Activated T-helper 17 cell treated with anti-CD3 and anti-CD28 coated beads, Interleukin-2, amount 50 U/mL, for 72 hours (primary cell): ENCODE data around the gene TARDBP. TPM values are rescaled to one million over a fixed set of nuclear protein-coding genes. Genes with fewer than 3 reads are reported as not detected.
A peak's percentile ranks its signal among the peaks of the same experiment; 100 is the strongest.

Source experiments
- ATAC-seq: fragments of 150-1000 bp; cut with Tn5 transposase; replicated peaks from 2 replicates; pipeline ENCODE4 v1.10.0; 2021; ENCODE audit warnings: mild to moderate bottlenecking, moderate library complexity
- H3K27ac Mint-ChIP-seq: one replicate; pipeline ENCODE4 v1.8.0; 2022; ENCODE audit warnings: mixed read lengths
- H3K27me3 Mint-ChIP-seq: one replicate; pipeline ENCODE4 v1.8.0; 2022; ENCODE audit warnings: mixed read lengths
- H3K36me3 Mint-ChIP-seq: one replicate; pipeline ENCODE4 v1.8.0; 2022; ENCODE audit warnings: low read depth, mild to moderate bottlenecking, mixed read lengths
- H3K4me1 Mint-ChIP-seq: one replicate; pipeline ENCODE4 v1.8.0; 2022; ENCODE audit warnings: mixed read lengths
- H3K4me3 Mint-ChIP-seq: one replicate; pipeline ENCODE4 v1.8.0; 2022; ENCODE audit warnings: mild to moderate bottlenecking, mixed read lengths
- H3K9me3 Mint-ChIP-seq: one replicate; pipeline ENCODE4 v1.8.0; 2022; ENCODE audit warnings: mixed read lengths
- total RNA-seq, 2 donors: library from RNA; stranded (reverse); gene quantifications; one replicate each; pipeline ENCODE4 v1.2.3, GENCODE V29; 2022

TARDBP gene
- total RNA-seq, result 100 to 1,000 TPM; 120 to 186 TPM

- peak; percentile 92 for ATAC-seq
- H3K27ac Mint-ChIP-seq, result peak within 1 kb of the TSS; percentile 100
- H3K4me3 Mint-ChIP-seq, result peak within 1 kb of the TSS; percentile 94
- peaks cover 53% of the 10 kb centered on the region for H3K36me3 Mint-ChIP-seq
- no peaks in the 10 kb centered on the region for H3K27me3 Mint-ChIP-seq
- no peaks in the 10 kb centered on the region for H3K9me3 Mint-ChIP-seq
- no peaks in the 10 kb centered on the region for H3K4me1 Mint-ChIP-seq
These were observed at the start of gene TARDBP for GRCh38 chr1:11012260-11013159. TSS of gene TARDBP (plus strand) at chr1:11012654. CDS start at chr1:11013728, 1,074 bp downstream.

GRCh38 chr1:10965546-10966226 lies 46.8 kb upstream of the TARDBP start:
- peaks cover 6% of the 10 kb centered on the region for H3K4me1 Mint-ChIP-seq
- no peak overlapping the region for H3K4me3 Mint-ChIP-seq

GRCh38 chr1:10967090-10967489 lies 45.4 kb upstream of the TARDBP start:
- H3K27me3 Mint-ChIP-seq, result peaks cover 24% of the 10 kb centered on the region
- peaks cover 6% of the 10 kb centered on the region for H3K4me1 Mint-ChIP-seq
- ATAC-seq, result no peak
- H3K4me3 Mint-ChIP-seq, result no peak overlapping the region
- no peaks in the 10 kb centered on the region for H3K36me3 Mint-ChIP-seq
- no peak overlapping the region for H3K27ac Mint-ChIP-seq
- no peaks in the 10 kb centered on the region for H3K9me3 Mint-ChIP-seq

More at GRCh38 chr1:10965546-10966226, 46.8 kb upstream of the TARDBP start:
- H3K27ac Mint-ChIP-seq, result no peak overlapping the region
- no peaks in the 10 kb centered on the region for H3K9me3 Mint-ChIP-seq
- no peaks in the 10 kb centered on the region for H3K36me3 Mint-ChIP-seq
- H3K27me3 Mint-ChIP-seq, result peaks cover 22% of the 10 kb centered on the region
- ATAC-seq, result peak; percentile 37

DNA sequence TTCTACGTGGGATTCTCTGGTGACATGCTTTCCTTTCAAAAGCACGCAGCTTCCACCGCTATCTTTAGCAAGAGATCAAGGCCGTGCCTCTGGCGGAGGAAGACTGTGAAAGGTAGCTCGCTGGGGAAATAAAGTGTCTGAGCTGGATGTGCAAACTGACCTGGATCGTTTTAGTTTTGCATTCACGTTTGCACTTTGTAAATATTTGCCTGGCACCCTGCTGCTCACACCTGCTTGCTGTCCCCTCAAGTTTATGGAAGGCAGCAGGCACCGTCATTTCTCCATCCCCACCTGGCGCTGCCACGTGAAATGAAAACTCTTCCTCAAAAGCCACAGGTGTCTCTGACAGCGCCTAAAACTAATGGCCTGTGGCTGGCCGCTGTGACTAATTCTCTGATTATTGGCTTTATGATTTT lies 44.0 kb upstream of the TARDBP start:
- H3K4me1 Mint-ChIP-seq, result peaks cover 6% of the 10 kb centered on the region
- peaks cover 23% of the 10 kb centered on the region for H3K27me3 Mint-ChIP-seq
- H3K27ac Mint-ChIP-seq, result no peak overlapping the region
- H3K9me3 Mint-ChIP-seq, result no peaks in the 10 kb centered on the region
- ATAC-seq, result no peak
- no peak overlapping the region for H3K4me3 Mint-ChIP-seq
- H3K36me3 Mint-ChIP-seq, result no peaks in the 10 kb centered on the region

DNA sequence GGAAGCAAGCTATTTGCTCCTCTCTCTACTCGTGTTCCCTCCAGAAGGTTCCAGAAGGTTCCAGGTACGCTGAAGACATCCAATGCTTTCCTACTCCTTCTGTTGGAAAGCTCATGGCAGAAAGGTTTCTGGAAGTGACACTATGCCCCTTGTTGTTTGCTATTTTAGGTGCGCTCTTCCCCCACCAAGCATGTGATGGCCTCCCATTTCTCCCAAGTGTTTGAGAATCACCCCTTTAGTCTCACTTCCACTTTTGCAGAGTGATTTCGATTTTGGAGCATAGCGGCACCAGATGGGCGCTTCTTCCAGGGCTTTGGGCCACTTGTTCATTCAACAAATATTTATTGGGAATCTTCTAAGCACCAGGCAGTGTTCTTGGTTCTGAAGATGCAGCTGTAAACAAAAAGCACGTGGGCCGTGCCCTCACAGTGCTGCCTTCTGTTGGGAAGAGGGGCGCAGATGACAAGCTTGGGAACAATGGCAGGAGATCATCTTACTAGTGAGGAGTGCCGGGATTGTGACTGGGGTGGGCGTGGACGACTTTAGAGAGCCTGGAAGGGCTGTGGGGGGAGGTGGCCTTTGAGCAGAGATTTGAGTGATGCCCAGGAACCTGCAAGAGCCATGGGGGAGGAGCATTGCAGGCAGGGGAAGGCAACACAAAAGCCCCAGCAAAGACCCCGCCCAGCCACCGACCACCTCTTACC lies 43.0 kb upstream of the TARDBP start:
- H3K27ac Mint-ChIP-seq, result no peak overlapping the region
- peaks cover 16% of the 10 kb centered on the region for H3K27me3 Mint-ChIP-seq
- no peaks in the 10 kb centered on the region for H3K36me3 Mint-ChIP-seq
- ATAC-seq, result no peak
- H3K4me1 Mint-ChIP-seq, result peaks cover 6% of the 10 kb centered on the region
- no peak overlapping the region for H3K4me3 Mint-ChIP-seq
- no peaks in the 10 kb centered on the region for H3K9me3 Mint-ChIP-seq

DNA sequence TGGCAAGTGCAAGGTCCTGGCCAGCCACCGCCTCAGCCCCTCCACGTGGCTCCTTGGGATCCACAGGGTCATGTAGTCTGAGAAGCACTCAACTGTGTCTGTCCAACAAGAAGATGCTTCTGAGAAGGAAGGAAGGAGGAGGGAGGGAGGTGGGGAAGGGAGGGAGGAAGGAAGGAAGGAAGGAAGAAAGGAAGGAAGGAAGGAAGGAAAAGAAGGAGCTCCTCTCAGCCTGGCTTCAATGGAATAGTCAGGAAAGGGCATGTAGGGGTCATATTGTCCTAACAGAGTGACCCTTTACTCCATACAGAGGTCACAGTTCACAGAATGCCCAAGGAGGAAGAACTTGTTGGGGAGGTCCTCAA lies 42.5 kb upstream of the TARDBP start:
- no peak for ATAC-seq

GRCh38 chr1:10973552-10973951 lies 38.9 kb upstream of the TARDBP start:
- H3K27ac Mint-ChIP-seq, result no peak overlapping the region
- no peaks in the 10 kb centered on the region for H3K9me3 Mint-ChIP-seq
- H3K4me1 Mint-ChIP-seq, result no peaks in the 10 kb centered on the region
- no peaks in the 10 kb centered on the region for H3K36me3 Mint-ChIP-seq
- ATAC-seq, result no peak
- H3K27me3 Mint-ChIP-seq, result peaks cover 12% of the 10 kb centered on the region
- no peak overlapping the region for H3K4me3 Mint-ChIP-seq

More for the DNA sequence above, 42.5 kb upstream of the TARDBP start:
- Mint-ChIP-seq H3K4me3 (no peak overlapping the region), H3K9me3 (no peaks in the 10 kb centered on the region), H3K27me3 (peaks cover 15% of the 10 kb centered on the region), H3K36me3 (no peaks in the 10 kb centered on the region), H3K27ac (no peak overlapping the region), H3K4me1 (peaks cover 3% of the 10 kb centered on the region)

DNA sequence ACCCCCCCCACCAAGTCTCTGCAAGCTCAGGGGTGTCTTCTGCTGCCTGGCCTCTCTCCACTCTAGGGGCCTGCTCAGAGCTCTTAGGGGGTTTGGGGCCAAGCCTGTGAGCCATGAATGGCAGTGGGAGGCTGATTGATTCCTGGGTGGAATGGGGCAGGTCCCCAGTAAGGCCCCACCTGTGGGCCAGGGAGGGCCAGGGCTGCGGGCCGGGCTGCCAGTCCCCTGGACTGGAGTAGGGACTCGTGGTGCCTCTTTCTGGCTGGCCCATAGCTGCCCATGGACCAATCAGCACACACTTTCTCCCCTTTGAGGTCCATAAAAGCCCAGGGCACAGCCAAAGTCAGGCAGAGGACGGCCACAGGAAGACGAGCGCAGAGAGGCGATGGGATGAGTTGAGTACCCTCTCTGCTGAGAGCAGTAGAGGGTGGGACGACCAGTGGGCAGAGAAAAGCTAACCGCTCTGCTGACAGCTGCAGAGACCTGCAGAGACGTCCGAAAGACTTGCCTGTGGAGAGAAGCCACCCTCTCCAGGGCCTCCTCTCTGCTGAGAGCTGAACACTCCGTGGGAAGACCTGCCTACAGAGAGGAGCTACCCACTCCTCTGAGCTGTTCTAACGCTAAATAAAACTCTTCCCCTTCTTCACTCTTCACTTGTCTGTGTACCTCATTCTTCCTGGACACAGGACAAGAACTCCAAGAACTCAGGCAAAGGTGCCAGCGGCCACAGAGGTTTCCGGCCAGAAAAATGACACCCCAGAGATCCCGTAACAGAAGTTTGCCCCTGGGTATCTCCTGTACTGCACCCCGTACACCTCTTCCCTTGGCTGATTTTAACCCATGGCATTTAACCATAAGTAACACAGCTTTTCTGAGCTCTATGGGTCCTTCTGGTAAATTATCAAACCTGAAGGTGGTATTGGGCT lies 38.2 kb upstream of the TARDBP start:
- Mint-ChIP-seq H3K9me3 (no peaks in the 10 kb centered on the region), H3K27me3 (peaks cover 14% of the 10 kb centered on the region), H3K4me3 (no peak overlapping the region), H3K36me3 (no peaks in the 10 kb centered on the region), H3K27ac (no peak overlapping the region), H3K4me1 (no peaks in the 10 kb centered on the region)
- ATAC-seq, result no peak

GRCh38 chr1:10975567-10976326 lies 36.7 kb upstream of the TARDBP start:
- Mint-ChIP-seq H3K36me3 (no peaks in the 10 kb centered on the region), H3K27me3 (peaks cover 14% of the 10 kb centered on the region), H3K4me1 (no peaks in the 10 kb centered on the region), H3K4me3 (no peak overlapping the region), H3K27ac (no peak overlapping the region), H3K9me3 (no peaks in the 10 kb centered on the region)
- ATAC-seq, result no peak

DNA sequence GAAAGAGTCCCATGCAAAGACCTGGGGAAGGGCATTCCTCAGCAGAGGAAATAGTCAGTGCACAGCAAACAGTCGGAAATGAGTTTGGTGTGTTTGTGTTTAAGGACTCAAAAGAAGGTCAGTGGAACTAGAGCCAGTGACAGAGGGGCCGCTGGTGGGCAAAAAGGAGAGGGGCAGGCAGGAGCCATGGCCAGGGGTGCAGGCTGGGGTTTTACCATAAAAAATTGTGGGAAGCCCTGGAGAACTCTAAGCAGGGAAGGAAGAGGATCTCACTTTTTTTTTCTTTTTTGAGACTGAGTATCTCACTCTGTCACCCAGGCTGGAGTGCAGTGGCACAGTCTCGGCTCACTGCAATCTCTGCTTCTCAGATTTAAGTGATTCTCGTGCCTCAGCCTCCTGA lies 33.7 kb upstream of the TARDBP start:
- Mint-ChIP-seq H3K27me3 (peaks cover 13% of the 10 kb centered on the region), H3K4me1 (no peaks in the 10 kb centered on the region), H3K9me3 (no peaks in the 10 kb centered on the region), H3K4me3 (no peak overlapping the region), H3K36me3 (no peaks in the 10 kb centered on the region), H3K27ac (no peak overlapping the region)
- no peak for ATAC-seq

DNA sequence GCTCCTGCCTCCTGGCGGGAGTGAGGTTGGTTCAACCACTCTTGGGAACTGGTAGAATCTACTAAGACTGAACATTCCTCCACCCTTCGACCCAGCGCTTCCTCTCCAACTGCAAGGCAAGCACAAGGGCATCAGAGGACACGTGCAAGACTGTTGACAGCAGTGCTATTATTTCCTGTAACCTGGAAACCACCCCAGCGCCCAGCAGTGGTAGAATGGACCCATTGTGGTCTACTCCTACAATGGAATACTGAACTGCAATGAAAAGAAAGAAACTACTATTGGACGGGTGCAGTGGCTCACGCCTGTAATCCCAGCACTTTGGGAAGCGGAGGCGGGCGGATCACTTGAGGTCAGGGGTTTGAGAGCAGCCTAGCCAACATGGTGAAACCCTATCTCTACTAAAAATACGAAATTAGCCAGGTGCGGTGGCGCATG lies 33.0 kb upstream of the TARDBP start:
- Mint-ChIP-seq H3K27ac (no peak overlapping the region), H3K9me3 (no peaks in the 10 kb centered on the region), H3K36me3 (no peaks in the 10 kb centered on the region), H3K4me3 (no peak overlapping the region), H3K4me1 (no peaks in the 10 kb centered on the region), H3K27me3 (peaks cover 13% of the 10 kb centered on the region)
- ATAC-seq, result no peak

DNA sequence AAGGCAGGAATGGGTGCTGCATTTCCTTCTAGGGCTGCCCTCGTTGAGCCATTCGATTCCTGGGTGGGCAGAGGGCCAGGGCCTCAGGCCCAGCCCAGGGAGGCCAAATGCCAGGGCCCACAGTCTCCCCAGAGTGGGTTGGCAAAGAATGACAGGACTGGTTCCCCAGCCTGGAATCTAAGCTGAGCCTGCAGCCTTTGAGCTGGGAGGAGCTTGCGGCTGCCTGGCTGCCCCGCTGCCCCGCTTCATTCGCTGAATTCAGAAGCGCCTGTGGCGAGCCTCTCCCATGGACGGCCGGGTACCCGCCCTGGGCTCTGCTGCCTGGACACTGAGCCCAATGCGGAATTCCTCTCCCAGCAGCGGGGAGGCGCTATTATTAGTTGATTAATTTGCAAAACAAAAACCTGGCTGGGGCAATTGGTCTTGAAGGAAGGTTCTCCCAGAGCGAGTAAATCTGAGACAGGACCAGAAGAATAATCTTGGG lies 32.3 kb upstream of the TARDBP start:
- Mint-ChIP-seq H3K36me3 (no peaks in the 10 kb centered on the region), H3K27ac (no peak overlapping the region), H3K27me3 (peaks cover 13% of the 10 kb centered on the region), H3K4me1 (no peaks in the 10 kb centered on the region), H3K9me3 (no peaks in the 10 kb centered on the region), H3K4me3 (no peak overlapping the region)
- ATAC-seq, result no peak
